ENCODE results near the gene ZNF331. TPM values are rescaled to one million over a fixed set of nuclear protein-coding genes. Genes with fewer than 3 reads are reported as not detected.

ZNF331 gene
- total RNA-seq, 1 donor from 2014 or later, result 7.9 TPM

DNA sequence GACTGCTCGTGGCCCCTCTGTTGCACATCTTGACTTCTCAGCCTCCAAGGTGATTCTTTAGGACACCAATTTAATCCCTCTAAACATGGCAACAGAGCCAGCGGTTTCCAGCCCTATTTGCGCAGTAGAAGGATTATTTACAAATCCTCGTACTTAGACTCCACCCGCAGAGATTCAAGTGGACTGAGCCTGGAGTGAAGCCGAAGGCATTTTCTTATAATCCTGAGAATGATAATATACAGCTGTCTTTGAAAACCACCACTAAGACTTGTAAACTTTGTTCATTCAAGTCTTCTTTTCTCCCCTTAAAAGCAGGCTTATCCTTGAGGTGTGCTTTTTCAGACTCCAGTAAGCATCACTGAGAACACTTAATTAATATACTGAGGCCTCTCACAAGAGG is 89.0 kb downstream of the ZNF331 start:
- no peak for DNase-seq (ENCODE audit: low read depth in 2 of 2)

Other genes with a start within 250 kb of the ZNF331 start
- 5.0 and 7.5 TPM in 2 replicates for gene ZNF845, start 204.4 kb upstream of the ZNF331 start, total RNA-seq
- 3.3 and 9.7 TPM in 2 replicates for gene ZNF525, start 172.4 kb upstream of the ZNF331 start, total RNA-seq
- 8.1 and 13.1 TPM in 2 replicates for gene ZNF765, start 143.0 kb upstream of the ZNF331 start, total RNA-seq
- 5.7 and 9.3 TPM in 2 replicates for gene ZNF761, start 106.2 kb upstream of the ZNF331 start, total RNA-seq
- 2.8 and 4.4 TPM in 2 replicates for gene ZNF813, start 70.4 kb upstream of the ZNF331 start, total RNA-seq
- not detected in 2 replicates for gene DPRX, start 93.9 kb downstream of the ZNF331 start, total RNA-seq